ENCODE results near the gene TRAF1. TPM values are rescaled to one million over a fixed set of nuclear protein-coding genes. Genes with fewer than 3 reads are reported as not detected.
A peak's percentile ranks its signal among the peaks of the same experiment; 100 is the strongest.

The TRAF1 gene
- total and polyA plus RNA-seq, 2 of the 13 experiments (the other 11 are each of a cell fraction or from before 2014, with no cell fraction given): 0.44 to 1.0 TPM

- TF ChIP-seq GABPB1 (CRISPR knock-in tag; IDR thresholded peaks at IDR 0.05) (peak; percentile 93), AHR (CRISPR knock-in tag; IDR thresholded peaks at IDR 0.05) (0 out of 2 replicates have a peak, but pooled peaks have one; percentile 25), ETV6 (CRISPR knock-in tag; conservative IDR thresholded peaks at IDR 0.05) (no peak), FLYWCH1 (CRISPR knock-in tag; IDR thresholded peaks at IDR 0.05) (no peak), XRCC5 (optimal IDR thresholded peaks at IDR 0.05; ENCODE audit: low read length) (peak; percentile 6), SMAD3 (CRISPR knock-in tag; IDR thresholded peaks at IDR 0.05) (no peak), GATA4 (IDR thresholded peaks at IDR 0.05; ENCODE audit: borderline replicate concordance, low read depth) (no peak), ZNF263 (CRISPR knock-in tag; IDR thresholded peaks at IDR 0.05) (no peak), DNMT1 (CRISPR knock-in tag; IDR thresholded peaks at IDR 0.05) (no peak), ATF7 (IDR thresholded peaks at IDR 0.05) (no peak), ATF7 (CRISPR knock-in tag; IDR thresholded peaks at IDR 0.05) (no peak; the same call in 1 of the 2 replicates), ZNF607 (CRISPR knock-in tag; IDR thresholded peaks at IDR 0.05; ENCODE audit: borderline replicate concordance) (peak; percentile 77; the same call in 1 of the 2 replicates), PAF1 (CRISPR knock-in tag; IDR thresholded peaks at IDR 0.05) (no peak), MIER2 (CRISPR knock-in tag; IDR thresholded peaks at IDR 0.05) (no peak), FOXP4 (CRISPR knock-in tag; IDR thresholded peaks at IDR 0.05) (no peak), SRSF1 (optimal IDR thresholded peaks at IDR 0.05; ENCODE audit: low read depth, low read length) (no peak), ZSCAN30 (CRISPR knock-in tag; IDR thresholded peaks at IDR 0.05) (no peak), ZNF569 (CRISPR knock-in tag; IDR thresholded peaks at IDR 0.05; ENCODE audit: borderline replicate concordance) (no peak), FOXJ3 (CRISPR knock-in tag; IDR thresholded peaks at IDR 0.05; ENCODE audit: borderline replicate concordance) (no peak), TEAD3 (CRISPR knock-in tag; optimal IDR thresholded peaks at IDR 0.05; ENCODE audit: borderline replicate concordance) (no peak)
- TF ChIP-seq, protein P1, sequence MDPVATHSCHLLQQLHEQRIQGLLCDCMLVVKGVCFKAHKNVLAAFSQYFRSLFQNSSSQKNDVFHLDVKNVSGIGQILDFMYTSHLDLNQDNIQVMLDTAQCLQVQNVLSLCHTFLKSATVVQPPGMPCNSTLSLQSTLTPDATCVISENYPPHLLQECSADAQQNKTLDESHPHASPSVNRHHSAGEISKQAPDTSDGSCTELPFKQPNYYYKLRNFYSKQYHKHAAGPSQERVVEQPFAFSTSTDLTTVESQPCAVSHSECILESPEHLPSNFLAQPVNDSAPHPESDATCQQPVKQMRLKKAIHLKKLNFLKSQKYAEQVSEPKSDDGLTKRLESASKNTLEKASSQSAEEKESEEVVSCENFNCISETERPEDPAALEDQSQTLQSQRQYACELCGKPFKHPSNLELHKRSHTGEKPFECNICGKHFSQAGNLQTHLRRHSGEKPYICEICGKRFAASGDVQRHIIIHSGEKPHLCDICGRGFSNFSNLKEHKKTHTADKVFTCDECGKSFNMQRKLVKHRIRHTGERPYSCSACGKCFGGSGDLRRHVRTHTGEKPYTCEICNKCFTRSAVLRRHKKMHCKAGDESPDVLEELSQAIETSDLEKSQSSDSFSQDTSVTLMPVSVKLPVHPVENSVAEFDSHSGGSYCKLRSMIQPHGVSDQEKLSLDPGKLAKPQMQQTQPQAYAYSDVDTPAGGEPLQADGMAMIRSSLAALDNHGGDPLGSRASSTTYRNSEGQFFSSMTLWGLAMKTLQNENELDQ (CRISPR knock-in tag; IDR thresholded peaks at IDR 0.05; ENCODE audit: borderline replicate concordance): no peak
- TF ChIP-seq, protein P2, sequence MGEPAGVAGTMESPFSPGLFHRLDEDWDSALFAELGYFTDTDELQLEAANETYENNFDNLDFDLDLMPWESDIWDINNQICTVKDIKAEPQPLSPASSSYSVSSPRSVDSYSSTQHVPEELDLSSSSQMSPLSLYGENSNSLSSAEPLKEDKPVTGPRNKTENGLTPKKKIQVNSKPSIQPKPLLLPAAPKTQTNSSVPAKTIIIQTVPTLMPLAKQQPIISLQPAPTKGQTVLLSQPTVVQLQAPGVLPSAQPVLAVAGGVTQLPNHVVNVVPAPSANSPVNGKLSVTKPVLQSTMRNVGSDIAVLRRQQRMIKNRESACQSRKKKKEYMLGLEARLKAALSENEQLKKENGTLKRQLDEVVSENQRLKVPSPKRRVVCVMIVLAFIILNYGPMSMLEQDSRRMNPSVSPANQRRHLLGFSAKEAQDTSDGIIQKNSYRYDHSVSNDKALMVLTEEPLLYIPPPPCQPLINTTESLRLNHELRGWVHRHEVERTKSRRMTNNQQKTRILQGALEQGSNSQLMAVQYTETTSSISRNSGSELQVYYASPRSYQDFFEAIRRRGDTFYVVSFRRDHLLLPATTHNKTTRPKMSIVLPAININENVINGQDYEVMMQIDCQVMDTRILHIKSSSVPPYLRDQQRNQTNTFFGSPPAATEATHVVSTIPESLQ (CRISPR knock-in tag; conservative IDR thresholded peaks at IDR 0.05): no peak
- TF ChIP-seq, protein P3, sequence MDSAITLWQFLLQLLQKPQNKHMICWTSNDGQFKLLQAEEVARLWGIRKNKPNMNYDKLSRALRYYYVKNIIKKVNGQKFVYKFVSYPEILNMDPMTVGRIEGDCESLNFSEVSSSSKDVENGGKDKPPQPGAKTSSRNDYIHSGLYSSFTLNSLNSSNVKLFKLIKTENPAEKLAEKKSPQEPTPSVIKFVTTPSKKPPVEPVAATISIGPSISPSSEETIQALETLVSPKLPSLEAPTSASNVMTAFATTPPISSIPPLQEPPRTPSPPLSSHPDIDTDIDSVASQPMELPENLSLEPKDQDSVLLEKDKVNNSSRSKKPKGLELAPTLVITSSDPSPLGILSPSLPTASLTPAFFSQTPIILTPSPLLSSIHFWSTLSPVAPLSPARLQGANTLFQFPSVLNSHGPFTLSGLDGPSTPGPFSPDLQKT (CRISPR knock-in tag; IDR thresholded peaks at IDR 0.05; ENCODE audit: borderline replicate concordance): no peak; the same call in 1 of the 2 replicates
Measured at GRCh38 chr9:120928483-120929228, 2.1 kb upstream of the TRAF1 start (continued).

Measured in HepG2 (cell line).